Measurements from ENCODE around the gene DCTN2. TPM values are rescaled to one million over a fixed set of nuclear protein-coding genes. Genes with fewer than 3 reads are reported as not detected.
"Not testable (repeated sequence)": the region's sequence is repeated elsewhere in the genome, so short reads cannot be mapped to it uniquely, and the experiment has no call there.

The DCTN2 gene
- total RNA-seq, 1 donor from 2014 or later: 105 TPM

DNA sequence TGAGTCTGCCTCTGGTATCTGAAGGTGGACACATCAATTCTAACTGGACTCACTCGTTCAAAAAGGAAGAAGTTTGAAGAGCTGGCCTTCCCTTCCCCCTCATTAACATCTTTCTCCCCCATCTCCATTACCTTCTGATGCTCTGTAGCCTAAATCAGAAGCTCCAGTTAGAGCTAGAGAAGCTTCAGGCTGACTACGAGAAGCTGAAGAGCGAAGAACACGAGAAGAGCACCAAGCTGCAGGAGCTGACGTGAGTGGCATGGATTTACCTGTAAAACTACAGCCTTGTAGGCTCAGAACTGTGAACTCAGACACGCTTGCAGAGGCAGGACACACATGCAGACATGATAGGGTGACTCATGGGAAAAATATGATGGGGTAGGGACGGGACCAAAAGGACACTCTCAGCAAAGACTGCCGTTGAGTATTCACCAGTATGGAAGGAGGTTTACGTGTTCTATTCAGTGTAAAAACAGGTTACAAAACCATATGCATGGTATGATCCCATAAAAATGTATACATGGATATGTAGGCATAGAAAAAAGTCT, 29.7 kb upstream of the DCTN2 start:
- ATAC-seq: peak; percentile 47

DNA sequence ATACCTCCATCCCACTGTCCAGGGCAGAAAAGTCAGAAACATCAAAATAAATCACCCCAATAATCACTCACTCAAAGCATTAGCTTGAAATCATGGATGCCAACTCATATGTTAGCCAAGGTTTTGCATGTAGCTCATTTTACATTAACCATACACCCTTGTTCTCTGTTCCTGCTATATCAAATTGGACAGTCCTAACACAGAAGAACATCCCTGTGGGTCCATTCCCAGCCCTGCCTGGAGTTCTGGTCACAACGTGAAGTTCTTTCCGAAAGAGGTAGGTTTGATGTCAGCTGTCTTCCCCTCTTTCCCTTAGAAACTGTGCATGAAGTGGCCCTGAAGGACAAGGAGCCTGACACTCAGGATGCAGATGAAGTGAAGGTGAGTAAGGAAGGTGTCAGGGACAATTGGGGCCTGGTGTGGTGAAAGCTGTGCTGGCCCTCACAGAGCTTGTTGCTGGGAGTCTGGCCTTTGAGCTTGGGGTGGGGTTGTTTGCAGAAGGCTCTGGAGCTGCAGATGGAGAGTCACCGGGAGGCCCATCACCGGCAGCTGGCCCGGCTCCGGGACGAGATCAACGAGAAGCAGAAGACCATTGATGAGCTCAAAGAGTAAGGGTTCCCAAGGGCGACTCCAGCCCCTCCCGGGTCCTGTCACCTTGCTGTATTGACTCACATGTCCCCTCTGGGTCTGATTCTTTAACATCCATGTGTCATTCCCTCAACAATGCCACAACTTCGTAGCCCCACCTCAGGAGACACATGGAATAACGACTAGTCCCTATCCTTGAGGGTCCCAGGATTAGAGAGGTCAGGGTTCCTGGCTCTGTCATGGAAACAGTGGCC, 29.0 kb upstream of the DCTN2 start:
- no peak for ATAC-seq

DNA sequence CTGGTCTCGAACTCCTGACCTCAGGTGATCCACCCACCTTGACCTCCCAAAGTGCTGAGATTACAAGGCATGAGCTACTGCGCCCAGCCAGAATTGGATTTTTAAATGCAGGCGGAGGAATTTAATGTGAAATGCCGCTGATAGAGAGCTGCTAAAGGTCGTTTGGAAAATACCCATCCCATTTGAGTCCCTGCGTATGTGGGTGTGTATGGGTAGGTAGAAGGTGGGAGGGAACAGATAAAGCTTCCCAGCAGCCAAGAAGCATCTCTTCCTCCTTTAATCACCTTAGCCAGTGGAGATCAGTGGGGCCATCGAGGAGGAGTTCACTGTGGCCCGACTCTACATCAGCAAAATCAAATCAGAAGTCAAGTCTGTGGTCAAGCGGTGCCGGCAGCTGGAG, 27.8 kb upstream of the DCTN2 start:
- no peak for ATAC-seq

DNA sequence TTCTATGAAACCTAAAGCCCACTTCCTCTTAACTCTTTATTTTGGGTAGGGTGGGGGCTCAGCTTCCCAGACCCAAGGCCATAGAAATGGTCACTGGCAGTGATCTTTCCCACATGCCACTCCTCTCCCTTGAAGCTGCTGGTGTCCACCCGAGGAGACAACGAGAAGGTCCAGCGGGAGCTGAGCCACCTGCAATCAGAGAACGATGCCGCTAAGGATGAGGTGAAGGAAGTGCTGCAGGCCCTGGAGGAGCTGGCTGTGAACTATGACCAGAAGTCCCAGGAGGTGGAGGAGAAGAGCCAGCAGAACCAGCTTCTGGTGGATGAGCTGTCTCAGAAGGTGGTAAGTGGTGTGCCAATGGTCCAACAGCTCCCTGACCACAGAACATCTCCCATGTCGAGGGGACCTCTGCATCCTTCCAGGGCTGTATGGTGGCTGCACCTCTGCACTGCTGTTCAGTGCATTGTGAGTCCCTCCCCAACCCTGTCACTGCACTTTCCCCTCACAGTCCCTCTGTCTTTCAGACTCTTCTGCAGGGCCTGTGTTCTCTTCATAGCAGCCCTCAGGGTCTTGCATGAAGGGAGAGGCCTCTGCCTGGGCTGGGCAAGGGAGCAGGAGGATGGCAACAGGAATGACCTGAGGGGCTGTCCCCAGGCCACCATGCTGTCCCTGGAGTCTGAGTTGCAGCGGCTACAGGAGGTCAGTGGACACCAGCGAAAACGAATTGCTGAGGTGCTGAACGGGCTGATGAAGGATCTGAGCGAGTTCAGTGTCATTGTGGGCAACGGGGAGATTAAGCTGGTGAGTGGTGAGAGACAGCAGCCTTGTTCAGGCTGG, 25.2 kb upstream of the DCTN2 start:
- ATAC-seq: peak; percentile 30

DNA sequence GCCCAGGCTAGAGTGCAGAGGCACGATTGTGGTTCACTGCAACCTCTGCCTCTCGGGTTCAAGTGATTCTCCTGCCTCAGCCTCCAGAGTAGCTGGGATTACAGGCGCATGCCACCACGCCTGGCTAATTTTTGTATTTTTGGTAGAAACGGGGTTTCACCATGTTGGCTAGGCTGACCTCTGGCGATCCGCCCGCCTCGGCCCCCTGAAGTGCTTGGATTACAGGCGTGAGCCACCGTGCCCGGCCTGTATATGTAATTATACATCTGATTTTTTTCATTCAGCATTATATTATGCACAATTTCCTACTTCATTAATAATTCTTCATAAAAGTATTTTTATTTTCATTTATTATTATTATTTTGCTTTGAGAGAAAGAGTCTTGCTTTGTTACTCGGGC, 23.4 kb upstream of the DCTN2 start:
- not testable (repeated sequence) for ATAC-seq

DNA sequence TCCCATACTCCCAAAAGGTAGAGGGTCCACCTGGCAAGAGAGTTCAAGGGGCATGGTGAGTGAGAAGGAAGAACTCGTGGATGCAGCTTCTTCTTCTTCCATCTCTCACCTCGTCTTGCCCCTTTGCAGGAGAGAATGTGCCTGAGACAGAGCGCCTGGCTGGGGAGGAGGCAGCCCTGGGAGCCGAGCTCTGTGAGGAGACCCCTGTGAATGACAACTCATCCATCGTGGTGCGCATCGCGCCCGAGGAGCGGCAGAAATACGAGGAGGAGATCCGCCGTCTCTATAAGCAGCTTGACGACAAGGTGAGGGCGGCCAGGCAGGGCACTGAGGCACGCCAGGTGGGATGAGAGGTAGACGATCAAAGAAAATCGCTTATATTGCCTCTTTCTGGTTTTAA, 22.9 kb upstream of the DCTN2 start:
- ATAC-seq: no peak

DNA sequence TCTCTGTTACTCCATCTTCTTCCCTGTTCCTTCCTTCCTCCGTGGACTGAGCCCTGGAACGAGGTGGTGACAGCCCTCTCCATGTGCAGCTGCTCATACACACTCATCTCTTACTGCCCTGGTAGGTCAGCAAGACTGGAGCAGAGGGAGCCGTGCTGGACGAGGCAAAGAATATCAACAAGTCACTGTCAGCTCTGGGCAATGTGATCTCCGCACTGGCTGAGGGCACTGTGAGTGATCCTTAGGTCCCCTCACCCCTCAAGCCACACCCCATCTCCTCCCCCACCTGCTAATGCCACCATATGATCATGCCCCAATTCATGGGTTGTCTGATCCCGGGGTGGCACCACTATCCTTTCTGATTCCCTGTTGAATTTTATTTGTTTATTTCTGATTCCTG, 21.8 kb upstream of the DCTN2 start:
- no peak for ATAC-seq

DNA sequence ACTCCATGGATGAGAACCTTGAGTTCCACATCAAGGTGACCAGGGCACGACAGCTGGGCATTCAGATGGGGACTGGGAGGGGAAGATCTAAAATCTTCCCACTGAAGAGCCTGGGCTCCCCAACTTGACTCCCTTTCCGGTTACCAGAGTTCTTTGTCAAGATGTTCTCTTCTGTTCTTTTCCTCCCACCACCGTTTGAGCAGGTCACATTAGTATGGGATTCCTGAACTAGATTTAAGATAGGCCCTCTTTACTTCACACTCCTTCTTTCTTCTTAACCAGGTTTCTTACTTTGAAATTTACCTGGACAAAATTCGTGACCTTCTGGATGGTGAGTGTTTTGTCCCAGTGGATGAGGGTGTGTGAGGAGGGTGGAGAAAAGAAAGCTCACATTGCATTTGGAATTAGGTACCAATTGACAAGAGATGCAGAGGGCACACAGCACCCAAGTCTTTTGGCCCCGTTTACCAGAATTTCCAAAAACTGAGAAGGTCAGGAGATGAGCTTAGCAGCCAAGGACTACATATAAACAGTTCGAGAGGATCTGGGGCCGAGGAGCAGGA, 17.3 kb upstream of the DCTN2 start:
- no peak for ATAC-seq

DNA sequence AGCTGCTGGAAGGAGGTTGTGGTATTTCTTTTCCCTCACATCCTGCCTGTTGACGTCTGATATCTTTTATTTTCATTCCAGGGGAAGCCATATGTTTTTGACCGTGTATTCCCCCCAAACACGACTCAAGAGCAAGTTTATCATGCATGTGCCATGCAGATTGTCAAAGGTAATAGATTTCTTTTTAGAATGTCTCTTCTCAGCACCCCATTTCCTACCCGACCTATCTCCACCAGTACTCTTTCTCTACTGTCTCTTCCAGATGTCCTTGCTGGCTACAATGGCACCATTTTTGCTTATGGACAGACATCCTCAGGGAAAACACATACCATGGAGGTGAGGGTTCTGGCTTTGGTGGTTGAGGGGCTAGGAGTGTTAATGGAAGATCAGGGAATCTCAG, 16.4 kb upstream of the DCTN2 start:
- ATAC-seq: no peak

DNA sequence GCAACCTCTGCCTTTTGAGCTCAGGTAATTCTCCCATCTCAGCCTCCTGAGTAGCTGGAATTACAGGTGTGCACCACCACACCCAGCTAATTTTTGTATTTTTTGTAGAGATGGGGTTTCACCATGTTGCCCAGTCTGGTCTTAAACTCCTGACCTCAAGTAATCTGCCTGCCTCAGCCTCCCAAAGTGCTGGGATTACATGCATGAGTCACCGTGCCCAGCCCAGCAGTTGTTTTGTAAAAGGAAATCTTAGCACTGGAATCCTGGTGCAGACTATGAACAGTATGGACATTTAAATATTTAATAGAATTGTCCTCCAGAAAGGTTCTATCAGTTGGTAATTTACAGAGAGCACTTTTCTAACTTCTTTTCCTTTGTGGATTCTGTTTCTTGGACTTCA, 14.1 kb upstream of the DCTN2 start:
- ATAC-seq: peak; percentile 51

DNA sequence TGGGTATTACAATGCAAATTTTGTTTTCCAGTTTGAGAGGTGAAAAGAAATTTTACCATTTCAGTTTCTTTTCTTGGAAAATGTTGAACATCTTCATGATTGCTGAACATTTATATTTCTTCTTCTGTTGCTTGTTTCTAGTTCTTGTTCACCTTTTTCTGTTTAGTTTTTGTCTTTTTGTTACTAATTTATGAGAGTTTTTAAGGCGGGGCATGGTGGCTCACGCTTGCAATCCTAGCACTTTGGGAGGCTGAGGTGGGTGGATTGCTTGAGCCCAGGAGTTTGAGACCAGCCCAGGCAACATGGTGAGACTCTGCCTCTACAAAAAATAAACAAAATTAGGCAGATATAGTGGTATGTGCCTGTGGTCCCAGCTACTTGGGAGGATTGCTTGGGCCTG, 13.5 kb upstream of the DCTN2 start:
- ATAC-seq: no peak

DNA sequence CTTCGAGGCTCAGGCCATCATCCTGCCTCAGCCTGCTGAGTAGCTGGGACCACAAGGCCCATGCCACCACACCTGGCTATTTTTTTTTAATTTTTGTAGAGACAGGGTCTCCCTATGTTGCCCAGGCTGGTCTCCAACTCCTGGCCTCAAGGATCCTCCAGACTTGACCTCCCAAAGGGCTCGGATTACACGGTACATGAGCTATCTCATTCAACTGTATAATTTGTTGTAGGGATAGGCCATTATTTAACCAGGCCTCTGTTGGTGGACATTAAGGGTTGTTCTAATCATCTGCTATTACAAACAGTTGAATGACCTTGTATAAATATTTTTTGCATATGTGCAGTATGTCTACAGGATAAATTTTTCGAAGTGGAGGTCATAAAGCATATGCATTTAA, 11.9 kb upstream of the DCTN2 start:
- no peak for ATAC-seq

DNA sequence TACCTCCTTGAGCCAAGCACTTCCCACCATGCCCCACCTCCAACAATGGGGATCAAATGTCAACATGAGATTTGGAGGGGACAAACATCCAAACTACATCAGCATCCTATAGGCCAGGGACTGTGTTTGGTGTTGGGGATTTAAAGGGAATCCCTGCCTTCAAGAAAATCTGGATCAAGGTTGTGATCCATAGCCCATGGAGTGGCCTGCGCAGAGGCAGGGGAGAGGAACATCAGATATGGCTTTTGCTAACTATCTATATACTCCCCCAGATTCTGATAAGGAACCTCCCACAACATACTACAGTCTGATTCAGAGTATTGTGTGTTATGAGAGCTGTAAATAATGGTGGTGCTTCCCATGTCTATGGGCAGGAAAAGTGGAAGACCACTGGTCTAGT, 7.9 kb upstream of the DCTN2 start:
- ATAC-seq: no peak

DNA sequence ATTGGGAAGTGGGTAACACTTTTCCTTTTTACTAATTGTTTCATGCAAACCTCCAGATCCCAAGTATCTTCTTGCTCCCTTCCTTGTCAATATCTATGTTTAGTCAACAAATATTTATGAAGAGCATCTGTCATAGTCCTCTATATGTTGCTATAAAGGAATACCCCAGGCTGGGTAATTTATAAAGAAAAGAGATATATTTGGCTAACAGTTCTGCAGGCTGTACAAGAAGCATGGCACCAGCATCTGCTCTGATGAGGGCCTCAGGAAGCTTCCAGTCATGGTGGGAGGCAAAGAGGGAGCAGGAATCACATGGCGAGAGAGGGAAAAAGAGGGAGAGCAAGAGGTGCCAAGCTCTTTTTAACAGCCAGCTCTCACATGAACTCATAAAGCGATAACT, 7.5 kb upstream of the DCTN2 start:
- ATAC-seq: no peak

DNA sequence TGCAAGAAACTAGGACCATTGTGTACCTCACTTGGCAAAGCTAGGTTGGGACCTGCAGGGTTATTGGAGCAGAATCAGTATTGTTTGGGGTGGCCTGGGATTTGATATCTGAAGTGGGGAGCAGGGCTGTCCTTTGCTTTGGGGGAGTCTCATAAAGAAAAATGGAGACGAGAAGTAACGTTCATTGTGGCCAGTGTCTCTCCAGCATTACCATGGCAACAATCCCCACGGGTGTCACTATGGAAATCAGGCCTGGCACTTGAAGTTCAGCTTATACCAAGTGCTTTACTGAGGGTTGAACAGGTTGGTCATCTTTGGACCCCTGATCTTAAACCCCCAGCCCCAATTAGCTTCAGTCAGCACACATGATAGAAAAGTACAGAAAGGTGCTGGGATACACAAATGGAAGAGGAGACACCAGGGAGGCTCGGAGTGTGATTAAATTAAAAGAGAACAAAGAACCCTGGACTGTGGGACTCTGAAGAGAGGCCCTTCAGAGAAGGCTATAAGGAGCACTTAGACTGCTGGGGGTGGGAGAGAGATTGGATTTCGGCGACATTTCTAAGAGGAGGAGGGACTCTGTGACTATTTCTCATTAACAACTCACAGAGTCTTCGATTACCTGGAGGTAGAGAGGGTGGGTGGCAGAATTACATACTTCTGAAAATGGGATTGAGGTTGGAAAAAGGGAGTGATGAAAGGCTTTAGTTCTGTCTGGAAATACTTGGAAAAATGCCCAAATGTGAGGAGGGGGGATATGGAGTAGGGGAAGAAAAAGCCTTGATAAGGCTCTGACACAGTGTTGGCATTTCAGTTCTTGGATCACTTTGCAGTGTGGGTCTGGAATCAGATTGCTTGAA, 6.6 kb upstream of the DCTN2 start:
- ATAC-seq: no peak

DNA sequence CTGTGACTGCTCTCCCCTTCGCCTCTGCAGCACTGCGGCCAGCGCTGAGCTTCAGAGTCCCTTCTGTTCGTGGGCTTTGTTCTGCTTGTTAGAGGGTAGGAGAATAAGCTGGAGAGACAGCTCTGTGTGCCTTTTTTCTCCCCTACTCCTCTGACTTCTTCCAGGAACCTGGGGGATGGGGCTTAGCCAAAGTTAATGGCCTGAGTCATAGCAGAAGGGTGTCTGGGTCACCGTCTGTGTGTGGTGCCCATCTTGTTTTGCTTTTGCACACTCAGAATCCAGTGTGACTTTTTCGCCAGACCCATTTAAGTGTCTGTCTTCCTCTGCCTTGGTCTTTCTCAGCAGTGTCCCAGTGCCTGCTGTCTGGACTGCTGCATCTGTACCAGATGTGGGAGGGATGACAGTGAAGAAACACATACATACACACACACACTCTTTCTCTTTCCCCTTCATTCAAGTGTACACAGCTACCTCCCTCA, 5.9 kb upstream of the DCTN2 start:
- no peak for ATAC-seq

DNA sequence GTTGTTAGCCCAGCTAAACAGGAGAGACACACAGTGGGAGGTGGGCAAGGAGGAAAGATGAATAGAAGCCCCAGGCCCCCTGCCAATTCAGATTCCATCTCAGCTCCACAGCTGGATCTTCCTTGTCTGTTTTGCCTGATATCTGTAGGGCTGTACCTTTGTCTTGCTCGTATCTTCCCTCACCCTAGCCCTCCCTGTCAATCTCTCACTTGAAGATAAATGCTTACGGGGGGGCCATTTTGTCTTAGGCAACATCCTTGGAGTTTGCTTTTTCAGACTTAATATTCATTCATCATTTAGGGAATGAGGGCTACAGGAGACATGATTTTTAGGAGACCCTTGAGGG, 5.3 kb upstream of the DCTN2 start:
- no peak for ATAC-seq

DNA sequence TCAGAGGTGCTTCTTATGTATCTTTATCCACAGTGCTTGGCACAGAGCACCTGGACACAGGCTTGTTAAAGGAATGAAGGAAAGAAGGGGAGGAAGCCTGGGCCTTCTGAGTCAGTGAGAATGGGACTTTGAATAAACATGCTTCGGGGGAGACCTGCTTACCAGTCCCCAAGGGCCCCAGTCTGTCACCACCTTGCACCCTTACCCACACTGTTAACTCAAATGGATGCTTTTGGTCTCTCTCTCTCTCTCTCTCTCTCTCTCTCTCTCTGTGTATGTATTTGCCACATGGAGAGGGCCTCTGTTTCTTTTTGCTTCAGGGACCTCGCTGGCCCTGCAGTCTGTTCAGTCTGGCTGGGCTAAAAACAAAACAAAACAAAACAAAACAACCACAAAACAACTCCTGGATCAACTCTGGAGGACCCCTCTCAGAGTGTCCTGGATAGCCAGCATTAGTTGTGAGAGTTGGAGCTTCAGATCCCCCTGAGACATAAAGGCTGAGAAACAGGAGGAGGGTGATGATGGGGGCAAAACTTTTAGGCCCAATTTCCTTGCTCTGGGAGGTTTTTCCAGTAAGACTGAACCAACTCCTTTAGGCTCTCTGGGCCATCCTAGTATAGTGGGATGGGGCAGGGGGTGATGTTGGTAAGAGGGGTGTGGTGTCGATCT, 4.8 kb upstream of the DCTN2 start:
- no peak for ATAC-seq

DNA sequence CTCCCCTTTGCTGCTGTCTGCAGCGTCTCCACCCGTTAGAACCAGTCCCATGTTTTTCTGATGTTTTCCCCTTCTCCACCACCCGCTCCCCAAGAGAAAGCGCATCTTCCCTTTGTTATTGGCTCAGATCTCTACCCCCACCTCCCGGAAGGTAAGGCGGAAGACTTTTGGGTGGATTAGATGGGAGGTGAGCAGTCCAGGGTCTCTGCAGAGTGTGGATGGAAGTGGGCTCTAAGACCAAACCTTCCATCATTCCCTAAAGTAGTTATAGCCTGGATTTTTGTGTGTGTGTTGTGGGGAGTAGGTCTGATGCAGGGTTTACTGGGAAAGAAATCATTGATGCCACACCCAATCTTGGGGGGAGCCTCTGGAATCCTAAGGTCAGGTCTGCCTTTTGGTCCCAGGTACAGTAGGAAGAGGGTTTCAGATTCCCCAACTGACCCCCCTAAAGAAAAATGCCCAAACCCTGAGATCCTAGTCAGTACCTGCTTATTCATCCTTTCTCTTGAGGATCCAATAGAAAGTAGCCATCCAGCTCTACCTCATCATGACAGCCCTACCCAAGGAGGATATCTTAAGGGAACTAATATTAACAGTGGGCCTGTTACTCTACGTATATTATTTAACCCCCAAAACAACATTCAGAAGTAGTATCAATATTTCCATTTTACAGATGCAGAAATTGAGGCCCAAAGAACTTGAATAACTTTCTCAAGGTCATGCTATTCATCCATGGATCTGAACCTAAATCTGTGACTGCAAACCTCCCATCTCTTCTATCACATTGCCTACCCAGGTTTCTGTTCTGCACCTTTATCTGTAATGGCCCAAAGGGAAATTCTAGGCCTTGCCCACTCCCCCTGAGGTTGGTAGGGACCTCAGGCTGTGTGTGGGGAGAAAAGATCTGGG, 3.9 kb upstream of the DCTN2 start:
- ATAC-seq: no peak

DNA sequence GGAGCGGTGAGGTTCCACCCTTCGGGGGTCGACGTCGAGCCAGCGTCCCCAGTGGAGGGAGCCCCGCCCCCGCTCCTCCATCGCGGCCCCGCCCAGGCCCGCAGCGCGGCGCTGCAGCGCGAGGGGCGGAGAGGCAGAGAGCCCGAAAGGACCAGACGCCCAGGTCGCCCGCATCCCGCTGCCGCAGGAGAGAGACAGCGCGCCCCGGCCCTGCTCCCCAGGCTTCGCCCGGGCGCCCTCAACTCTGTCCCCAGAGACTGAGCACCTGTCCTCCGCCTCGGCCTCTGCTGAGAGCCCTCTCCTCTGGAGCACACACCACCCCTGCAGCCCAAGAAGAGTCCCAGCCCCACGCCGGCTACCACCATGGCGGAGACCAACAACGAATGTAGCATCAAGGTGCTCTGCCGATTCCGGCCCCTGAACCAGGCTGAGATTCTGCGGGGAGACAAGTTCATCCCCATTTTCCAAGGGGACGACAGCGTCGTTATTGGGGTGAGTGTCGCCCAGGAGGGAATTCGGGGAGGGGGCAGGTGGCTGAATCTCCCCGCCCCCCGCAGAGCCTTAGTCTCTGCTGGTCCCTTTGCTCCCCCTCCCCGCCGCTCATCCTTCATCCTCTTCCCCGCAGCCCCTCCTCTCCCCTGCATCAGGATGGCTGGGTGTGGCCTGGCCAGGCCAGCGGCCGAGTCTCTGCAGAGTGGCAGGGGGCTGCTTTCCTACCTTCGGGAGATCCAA, 3.1 kb upstream of the DCTN2 start, which contains the start of gene KIF5A:
TSS of gene KIF5A (plus strand) at position 136 of the 732 bp plus-strand sequence. CDS start at position 364, 228 bp downstream.
- ATAC-seq: no peak

Measured in esophagus mucosa (tissue), 1 donor.